Limb (tissue), 2 donors: ENCODE results near the gene BCLAF3.
A peak's percentile ranks its signal among the peaks of the same experiment; 100 is the strongest.

Experiments used
- DNase-seq, 2 donors: peaks; one replicate each; pipeline ENCODE4 v3.0.0-alpha.2; 2016; ENCODE audit errors: extremely low spot score in 2 of 2

The BCLAF3 gene

DNA sequence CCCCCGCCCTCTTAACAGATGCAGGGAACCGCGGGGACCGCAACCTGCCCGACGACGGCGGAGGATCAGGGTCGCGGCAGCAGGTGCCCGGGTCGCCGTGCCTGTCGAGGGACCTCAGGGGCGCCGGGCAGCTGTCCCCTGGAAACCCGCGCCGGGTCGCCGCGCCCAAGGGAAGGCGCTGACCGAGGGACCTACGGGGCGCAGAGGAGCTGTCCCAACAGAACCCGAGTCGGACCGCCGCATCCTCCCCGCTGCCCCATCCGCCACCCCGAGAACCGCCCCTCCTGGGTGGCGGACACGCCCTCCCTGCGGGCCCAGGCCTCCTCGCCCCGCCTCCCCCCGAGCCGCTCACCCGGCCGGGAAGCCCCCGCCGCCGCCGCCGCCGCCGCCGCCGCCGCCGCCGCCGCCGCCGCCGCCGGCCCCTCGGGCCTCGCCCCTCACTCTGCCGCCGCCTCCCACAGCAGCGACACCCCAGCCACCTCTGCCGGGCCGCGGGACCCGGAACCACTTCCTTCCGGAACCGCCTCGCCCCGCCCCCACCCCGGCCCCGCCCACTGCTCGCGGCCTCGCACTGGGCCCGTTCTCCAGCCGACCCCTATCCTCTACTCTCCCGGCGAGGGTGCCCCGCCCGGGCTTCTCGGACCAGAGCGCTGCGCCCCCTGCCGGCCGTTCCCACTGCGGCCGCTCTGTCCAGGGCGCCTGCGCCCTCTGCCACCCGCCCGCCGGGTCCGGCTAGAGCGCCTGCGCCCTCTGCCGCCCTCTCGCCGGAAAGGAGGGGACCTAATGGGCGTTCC, at the start of gene BCLAF3:
Gene BCLAF3, minus strand, starts transcription at position 506 of the 794 bp plus-strand sequence. CDS start 20,797 bp downstream, outside the sequence.
- DNase-seq = peak; percentile 85 to 93

- no peak for DNase-seq
Observed at GRCh38 chrX:20038966-20039365, 48.1 kb upstream of the BCLAF3 start.

- DNase-seq = no peak
Observed at GRCh38 chrX:20037186-20037585, 46.3 kb upstream of the BCLAF3 start.

- no peak for DNase-seq
Observed at GRCh38 chrX:20032201-20032600, 41.3 kb upstream of the BCLAF3 start.

DNA sequence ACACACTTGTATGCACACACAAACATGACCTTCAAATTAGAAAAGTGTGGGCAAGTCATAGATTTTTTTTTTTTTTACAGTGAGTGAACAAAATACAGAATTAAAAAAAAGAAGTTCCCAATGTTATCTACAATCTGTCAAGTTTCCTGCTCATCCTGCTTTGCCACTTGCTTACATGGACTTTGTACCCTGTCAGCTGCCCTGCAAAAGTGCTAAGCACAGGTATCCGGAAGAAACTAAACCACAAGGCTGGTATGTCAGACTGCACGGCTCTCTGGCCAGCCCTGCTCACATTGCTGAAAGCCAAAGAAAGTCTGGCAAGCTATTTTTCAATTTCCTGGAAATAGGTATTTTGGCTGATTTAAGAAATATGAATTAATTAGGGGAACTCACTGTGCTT, 38.9 kb upstream of the BCLAF3 start:
- DNase-seq = no peak

DNA sequence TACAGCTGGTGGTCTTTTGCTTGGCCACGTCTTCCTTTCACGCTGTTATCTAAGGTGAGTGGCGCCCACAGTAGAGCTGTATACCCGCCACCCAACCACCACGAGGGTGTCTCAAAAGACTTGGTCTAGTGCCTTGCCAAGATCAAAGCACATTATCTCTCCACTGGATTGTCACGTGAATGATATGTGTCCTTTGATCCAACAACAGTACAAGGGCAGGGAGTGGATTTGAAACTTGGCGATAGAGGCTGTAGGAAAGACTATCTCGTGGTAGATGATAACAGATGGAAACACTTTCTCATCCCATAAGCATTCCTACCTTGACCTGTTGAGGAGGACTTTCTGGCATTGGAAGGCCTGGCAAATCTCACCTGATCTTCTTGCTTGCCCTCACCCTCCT, 37.7 kb upstream of the BCLAF3 start:
- no peak for DNase-seq

- DNase-seq = no peak
Observed at GRCh38 chrX:20026278-20026677, 35.4 kb upstream of the BCLAF3 start.

DNA sequence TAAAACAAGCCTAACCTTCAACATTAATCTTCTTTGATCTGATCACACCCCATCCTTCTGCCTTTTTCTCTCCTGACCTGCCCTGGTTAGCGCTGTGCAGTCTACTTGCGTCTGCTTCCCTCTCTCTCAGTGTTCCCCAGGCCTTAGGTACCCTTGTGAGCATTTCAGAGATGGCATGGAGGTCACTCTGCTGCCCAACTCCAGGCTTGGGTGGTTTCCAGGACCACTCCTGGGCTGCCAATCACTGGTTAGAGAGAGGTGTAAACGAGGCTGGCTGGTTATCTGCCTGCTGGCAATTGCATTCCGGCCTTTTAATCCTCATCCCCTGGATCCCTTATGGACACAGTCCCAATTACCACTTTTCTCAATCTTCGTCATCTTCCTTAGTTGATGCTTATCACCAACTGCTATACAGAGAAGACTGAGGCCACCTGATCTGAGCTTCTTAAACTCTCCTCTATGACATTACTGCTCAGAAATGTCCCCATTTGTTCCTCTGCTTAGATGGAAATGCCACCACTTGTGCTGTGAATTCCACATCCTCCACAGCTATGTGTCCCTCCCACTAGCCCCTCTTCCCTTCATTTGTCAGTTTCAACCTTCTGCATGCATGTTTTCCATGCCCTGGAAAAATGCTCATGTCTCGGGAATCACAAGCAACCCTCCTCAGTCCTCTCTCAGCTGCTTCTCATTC, 29.0 kb upstream of the BCLAF3 start:
- no peak for DNase-seq

DNA sequence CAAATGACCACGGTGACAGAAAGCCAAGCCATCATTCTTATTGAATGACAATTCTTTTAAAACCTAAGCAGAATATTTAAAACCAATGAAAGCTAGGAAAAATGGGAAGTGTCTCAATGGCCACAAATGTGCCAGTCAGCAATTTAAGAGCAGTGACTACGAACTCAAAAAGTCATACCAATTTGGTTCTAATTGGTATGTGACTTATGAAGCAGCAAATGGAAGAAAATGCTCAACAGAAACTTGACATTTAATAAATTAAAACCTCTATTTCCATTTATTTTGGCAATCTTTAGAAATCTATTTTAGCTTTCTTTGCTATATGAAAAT, 25.7 kb upstream of the BCLAF3 start:
- no peak for DNase-seq

DNA sequence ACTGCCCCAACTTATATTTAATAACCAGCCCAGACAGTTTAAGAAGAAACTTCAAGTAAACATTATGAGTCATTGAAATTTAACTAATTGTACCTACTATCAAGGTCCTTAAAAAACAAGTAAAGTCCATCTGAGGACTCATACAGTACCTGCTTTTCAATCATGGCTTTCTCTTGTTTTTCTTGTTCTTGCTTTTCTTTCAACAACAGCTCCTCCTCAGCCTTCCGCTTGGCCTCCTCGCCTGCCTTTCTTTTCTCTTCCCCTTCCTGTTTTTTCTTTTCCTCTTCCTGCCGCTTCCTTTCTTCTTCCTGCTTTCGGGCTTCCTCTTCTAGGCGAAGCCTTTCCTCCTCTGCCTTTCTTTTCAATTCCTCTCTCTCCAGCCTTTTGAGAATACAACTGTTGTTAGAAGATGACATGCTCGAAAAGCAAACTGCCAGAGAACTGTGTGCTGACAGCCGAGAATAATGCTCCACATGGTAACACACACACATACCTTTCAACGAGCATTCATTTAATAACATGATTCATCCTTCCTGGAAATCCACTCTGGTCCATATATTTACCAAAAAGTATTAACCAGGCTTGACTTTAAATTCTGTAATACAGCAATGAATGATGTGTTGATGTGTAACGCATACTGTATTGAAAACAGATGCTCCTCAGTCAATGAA, 25.2 kb upstream of the BCLAF3 start:
- peak in 1 of 2 donors; percentile 21 for DNase-seq

- DNase-seq = no peak
Observed at GRCh38 chrX:20015422-20015821, 24.6 kb upstream of the BCLAF3 start.

DNA sequence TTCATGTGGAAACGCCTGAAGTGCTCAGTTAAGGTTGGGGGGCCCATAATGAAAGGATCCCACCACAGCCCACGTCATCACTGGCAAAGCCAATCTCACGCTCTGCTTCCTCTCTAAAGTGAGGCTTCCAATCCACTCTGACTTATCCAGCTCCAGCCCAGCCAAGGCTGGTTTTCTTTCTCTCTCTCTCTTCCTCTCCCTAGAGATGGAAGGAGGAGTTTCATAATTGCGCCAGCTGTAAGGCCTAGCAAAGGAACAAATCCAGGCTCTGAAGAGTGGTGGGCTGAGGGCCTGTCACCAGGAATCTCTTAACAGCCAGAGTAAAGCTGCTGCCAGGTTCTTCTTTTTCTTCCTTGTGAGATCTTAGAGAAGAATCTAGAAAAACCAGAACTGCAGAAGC, 20.7 kb upstream of the BCLAF3 start:
- DNase-seq = no peak

GRCh38 chrX:20007962-20008622, 17.2 kb upstream of the BCLAF3 start:
- DNase-seq = no peak

DNA sequence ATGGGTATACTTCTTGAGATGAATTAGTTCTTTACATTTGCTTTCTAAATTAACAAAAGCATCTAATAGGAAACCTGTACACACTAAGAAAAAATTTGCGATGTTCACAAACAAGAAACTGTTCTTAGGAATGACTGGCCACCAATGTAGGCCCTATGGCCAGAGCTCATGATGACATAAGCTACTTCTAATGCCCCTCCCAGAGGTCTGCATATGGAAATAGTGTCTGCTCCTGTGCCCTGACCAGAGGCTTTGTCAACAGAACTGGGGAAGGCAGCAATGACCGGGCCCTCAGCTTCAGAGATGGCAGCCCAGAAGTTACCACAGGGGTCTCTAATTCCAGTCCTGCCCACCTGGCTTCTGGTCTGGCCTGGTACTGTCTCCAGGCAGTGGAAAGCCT, 15.0 kb upstream of the BCLAF3 start:
- no peak for DNase-seq

DNA sequence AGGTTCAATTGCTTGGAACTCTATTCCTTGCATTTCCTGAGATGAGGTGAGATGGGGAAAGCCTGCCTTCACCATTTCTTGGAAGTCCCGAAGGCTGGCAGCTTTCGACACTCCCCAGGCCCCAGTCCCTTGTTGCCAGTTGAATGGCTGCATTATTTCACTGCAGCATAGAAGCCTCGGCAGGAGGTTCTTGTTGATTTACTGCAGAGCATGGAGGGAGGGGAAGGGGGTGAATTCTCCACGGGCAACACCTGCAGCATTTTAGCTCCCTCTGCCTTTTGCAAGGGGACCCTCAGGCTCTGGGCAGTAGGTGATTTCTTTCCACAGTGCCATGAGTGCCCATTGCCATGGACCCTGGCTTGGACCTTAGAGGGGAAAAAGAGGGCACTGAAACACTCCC, 10.7 kb upstream of the BCLAF3 start:
- DNase-seq = no peak

GRCh38 chrX:19991350-19991718, 473 bp upstream of the BCLAF3 start:
- DNase-seq = no peak

DNA sequence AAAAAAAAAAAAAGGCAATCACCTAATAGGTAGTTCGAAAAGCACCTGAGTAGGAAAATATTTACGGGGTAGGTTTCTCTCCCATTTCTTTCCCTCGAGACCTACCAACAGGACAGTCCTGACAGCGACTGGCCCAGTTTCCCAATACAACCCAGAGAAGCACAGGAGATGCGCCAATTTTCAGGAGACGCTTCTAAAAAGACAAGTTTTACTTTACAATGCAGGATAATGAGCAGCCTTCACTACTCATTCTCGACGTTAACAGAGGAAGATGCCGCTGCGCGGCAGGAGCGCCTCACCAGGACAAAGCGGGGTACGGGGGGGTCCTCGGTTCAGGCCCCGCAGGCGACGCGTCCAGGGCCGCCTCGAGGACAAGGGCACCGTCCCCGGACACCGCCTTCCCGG, 708 bp downstream of the BCLAF3 start:
- no peak for DNase-seq

- DNase-seq = no peak
Observed at GRCh38 chrX:19987856-19988255, 3.0 kb downstream of the BCLAF3 start.

GRCh38 chrX:19986531-19986930, 4.3 kb downstream of the BCLAF3 start:
- no peak for DNase-seq

DNA sequence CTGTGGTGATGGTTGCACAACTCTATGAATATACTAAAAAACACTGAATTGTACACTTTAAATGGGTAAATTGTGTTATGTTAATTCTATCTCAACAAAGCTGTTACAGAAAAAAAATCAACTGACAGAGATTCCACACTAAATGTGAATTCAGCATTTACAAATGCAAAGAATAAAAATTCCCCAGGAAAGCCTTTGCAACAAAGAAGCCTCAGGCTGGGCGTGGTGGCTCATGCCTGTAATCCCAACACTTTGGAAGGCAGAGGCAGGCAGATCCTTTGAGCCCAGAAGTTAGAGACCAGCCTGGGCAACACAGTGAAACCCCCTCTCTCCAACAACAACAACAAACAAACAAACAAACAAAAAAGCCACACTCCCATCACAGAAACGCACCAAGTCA, 8.9 kb downstream of the BCLAF3 start:
- no peak for DNase-seq

- no peak for DNase-seq
Observed at GRCh38 chrX:19975845-19976244, 15.0 kb downstream of the BCLAF3 start.

GRCh38 chrX:19972984-19973383, 17.9 kb downstream of the BCLAF3 start:
- DNase-seq = no peak
